Osteocyte (in vitro differentiated cells): ENCODE measurements around the gene CDC42EP5. TPM values are rescaled to one million over a fixed set of nuclear protein-coding genes. Genes with fewer than 3 reads are reported as not detected.

Source experiments
- DNase-seq: peaks from one replicate; pipeline ENCODE4 v3.0.0; 2021; ENCODE audit warnings: mixed read lengths; ENCODE audit not compliant: unreplicated experiment; ENCODE audit errors: extremely low spot score
- H3K27ac Mint-ChIP-seq: one replicate; pipeline ENCODE4 v1.8.0; 2021; ENCODE audit warnings: mild to moderate bottlenecking, mixed read lengths; ENCODE audit not compliant: unreplicated experiment
- H3K27me3 Mint-ChIP-seq: one replicate; pipeline ENCODE4 v1.8.0; 2021; ENCODE audit warnings: mixed read lengths; ENCODE audit not compliant: unreplicated experiment
- H3K36me3 Mint-ChIP-seq: one replicate; pipeline ENCODE4 v1.8.0; 2021; ENCODE audit warnings: mixed read lengths; ENCODE audit not compliant: unreplicated experiment
- H3K4me1 Mint-ChIP-seq: one replicate; pipeline ENCODE4 v1.8.0; 2021; ENCODE audit warnings: mixed read lengths; ENCODE audit not compliant: unreplicated experiment
- H3K4me3 Mint-ChIP-seq: one replicate; pipeline ENCODE4 v1.8.0; 2021; ENCODE audit warnings: mild to moderate bottlenecking, moderate library complexity, mixed read lengths; ENCODE audit not compliant: unreplicated experiment
- H3K9me3 Mint-ChIP-seq: one replicate; pipeline ENCODE4 v1.8.0; 2021; ENCODE audit warnings: mixed read lengths; ENCODE audit not compliant: unreplicated experiment
- CTCF ChIP-seq: fragments of 200-600 bp; sonication (generic); IDR thresholded peaks from 2 replicates; pipeline ENCODE4 v1.5.0; 2021; ENCODE audit warnings: antibody characterized with exemption, mild to moderate bottlenecking, moderate library complexity
- total RNA-seq: library from RNA; stranded (reverse); gene quantifications from 2 replicates; pipeline ENCODE4 v1.2.1, GENCODE V29; 2021

CDC42EP5 gene
- total RNA-seq, 1 donor from 2014 or later = 85.4 TPM

GRCh38 chr19:54429545-54430227 is 43.4 kb downstream of the CDC42EP5 start:
- no peak for DNase-seq
- Mint-ChIP-seq H3K36me3 (no peaks in the 10 kb centered on the region), H3K27me3 (peaks cover 2% of the 10 kb centered on the region), H3K9me3 (no peaks in the 10 kb centered on the region), H3K4me1 (peaks cover 10% of the 10 kb centered on the region), H3K4me3 (no peak overlapping the region), H3K27ac (no peak overlapping the region)
- TF ChIP-seq CTCF = no peak

- TF ChIP-seq CTCF = no peak
- Mint-ChIP-seq H3K9me3 (no peaks in the 10 kb centered on the region), H3K27me3 (peaks cover 2% of the 10 kb centered on the region), H3K4me3 (no peak overlapping the region), H3K4me1 (peaks cover 10% of the 10 kb centered on the region), H3K36me3 (no peaks in the 10 kb centered on the region), H3K27ac (no peak overlapping the region)
- DNase-seq = no peak
Measured at GRCh38 chr19:54429176-54429495, 44.0 kb downstream of the CDC42EP5 start.

- Mint-ChIP-seq H3K27ac (no peak overlapping the region), H3K27me3 (peaks cover 2% of the 10 kb centered on the region), H3K36me3 (no peaks in the 10 kb centered on the region), H3K4me1 (peaks cover 10% of the 10 kb centered on the region), H3K9me3 (no peaks in the 10 kb centered on the region), H3K4me3 (no peak overlapping the region)
- DNase-seq = no peak
- TF ChIP-seq CTCF = no peak
Measured at GRCh38 chr19:54428323-54429175, 44.5 kb downstream of the CDC42EP5 start.

- Mint-ChIP-seq H3K27ac (no peak overlapping the region), H3K36me3 (no peaks in the 10 kb centered on the region), H3K27me3 (peaks cover 2% of the 10 kb centered on the region), H3K9me3 (no peaks in the 10 kb centered on the region), H3K4me3 (no peak overlapping the region), H3K4me1 (peaks cover 10% of the 10 kb centered on the region)
- TF ChIP-seq CTCF = no peak
- DNase-seq = no peak
Measured at GRCh38 chr19:54427586-54427985, 45.5 kb downstream of the CDC42EP5 start.

GRCh38 chr19:54426291-54426931 is 46.7 kb downstream of the CDC42EP5 start:
- H3K4me3 Mint-ChIP-seq = no peak overlapping the region
- H3K27me3 Mint-ChIP-seq = peaks cover 2% of the 10 kb centered on the region
- H3K9me3 Mint-ChIP-seq = no peaks in the 10 kb centered on the region
- no peak for TF ChIP-seq CTCF
- DNase-seq = no peak
- no peak overlapping the region for H3K27ac Mint-ChIP-seq
- H3K4me1 Mint-ChIP-seq = peaks cover 6% of the 10 kb centered on the region
- no peaks in the 10 kb centered on the region for H3K36me3 Mint-ChIP-seq
